Measurements from ENCODE around the gene URGCP.
A peak's percentile ranks its signal among the peaks of the same experiment; 100 is the strongest.

The URGCP gene

GRCh38 chr7:43906331-43907010 is at the start of gene URGCP:
Gene URGCP (minus strand): TSS chr7:43906596. CDS start chr7:43906575, 21 bp downstream.
- DNase-seq: peak; percentile 32

DNA sequence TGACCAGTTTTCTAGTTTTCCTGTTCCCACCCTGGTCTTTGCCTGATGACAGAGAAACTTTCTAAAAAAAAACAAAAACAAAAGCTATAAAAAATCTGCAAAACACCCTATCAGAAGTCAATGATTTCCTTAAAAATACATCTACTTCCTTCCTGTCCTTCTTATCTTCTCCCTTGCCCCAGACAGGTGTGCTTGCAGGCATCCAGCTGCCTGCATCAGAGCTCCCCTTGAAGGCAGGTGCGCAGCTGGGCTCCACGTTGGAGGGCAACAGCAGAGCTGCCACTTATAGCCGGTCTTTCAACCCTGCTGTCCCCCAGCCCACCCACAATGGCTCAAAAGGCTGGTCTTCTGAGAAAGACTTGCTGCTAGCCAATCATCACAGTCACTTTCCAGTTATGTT is 49.6 kb upstream of the URGCP start:
- DNase-seq: no peak

GRCh38 chr7:43954524-43955228 is 48.3 kb upstream of the URGCP start:
- peak; percentile 8 for DNase-seq

GRCh38 chr7:43953071-43953470 is 46.7 kb upstream of the URGCP start:
- DNase-seq: no peak

- no peak for DNase-seq
Observed at GRCh38 chr7:43952028-43952427, 45.6 kb upstream of the URGCP start.

DNA sequence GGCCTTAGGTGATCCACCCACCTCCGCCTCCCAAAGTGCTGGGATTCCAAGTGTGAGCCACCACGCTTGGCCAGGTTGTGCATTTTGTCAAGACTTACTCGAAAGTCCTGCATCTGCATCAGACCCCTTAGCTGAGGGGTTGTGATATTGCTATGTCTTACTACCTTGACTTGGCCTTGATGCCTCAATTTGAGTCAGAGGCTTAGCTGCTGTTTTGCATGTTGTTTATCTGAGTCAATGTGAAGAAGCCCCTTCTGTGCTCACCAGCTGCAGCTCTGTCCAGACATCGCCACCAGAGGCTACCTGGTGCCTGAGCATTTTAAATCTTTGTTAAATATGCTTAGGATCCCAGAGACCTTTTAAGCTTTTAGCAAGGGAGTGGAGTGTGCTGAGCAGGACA is 37.9 kb upstream of the URGCP start:
- no peak for DNase-seq

GRCh38 chr7:43943417-43944187 is 37.2 kb upstream of the URGCP start:
- no peak for DNase-seq

DNA sequence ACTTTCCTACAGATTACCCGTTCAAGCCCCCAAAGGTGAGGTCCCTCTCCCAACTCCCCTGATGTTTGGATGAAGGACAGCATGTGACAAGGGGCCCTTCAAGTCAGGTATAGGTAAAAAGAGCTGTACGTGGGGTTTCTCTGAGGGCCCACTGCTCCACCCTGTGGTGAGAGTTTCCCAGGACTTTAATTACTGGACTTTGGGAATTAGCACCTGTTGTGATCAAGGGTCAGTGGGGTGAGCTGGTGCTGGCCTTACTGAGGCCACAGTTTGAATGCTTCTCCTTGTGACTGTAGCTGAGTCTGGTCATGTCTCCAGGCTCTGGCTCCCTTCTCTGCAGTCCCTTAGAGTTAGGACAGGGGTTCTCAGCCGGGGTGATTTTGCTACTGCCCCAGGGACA is 36.6 kb upstream of the URGCP start:
- no peak for DNase-seq

DNA sequence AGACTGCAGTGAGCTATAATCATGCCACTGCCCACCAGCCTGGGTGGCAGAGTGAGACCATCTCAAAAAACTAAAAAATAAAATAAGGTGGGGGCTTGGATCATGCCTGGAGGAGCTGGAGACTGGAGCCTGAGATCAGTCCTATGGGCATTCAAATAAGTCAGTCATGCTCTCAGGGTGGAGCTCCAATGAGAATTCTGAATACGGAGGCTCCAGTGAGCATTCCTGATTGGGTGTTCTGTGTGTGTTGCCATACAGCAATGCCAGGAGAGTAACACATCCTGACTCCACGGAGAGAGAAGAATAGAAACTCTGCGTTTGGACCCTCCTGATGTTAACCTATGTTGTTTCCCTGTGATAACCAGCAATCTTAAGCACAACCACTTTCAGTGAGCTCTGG is 35.9 kb upstream of the URGCP start:
- DNase-seq: no peak

- DNase-seq: no peak
Observed at GRCh38 chr7:43938892-43939482, 32.6 kb upstream of the URGCP start.

DNA sequence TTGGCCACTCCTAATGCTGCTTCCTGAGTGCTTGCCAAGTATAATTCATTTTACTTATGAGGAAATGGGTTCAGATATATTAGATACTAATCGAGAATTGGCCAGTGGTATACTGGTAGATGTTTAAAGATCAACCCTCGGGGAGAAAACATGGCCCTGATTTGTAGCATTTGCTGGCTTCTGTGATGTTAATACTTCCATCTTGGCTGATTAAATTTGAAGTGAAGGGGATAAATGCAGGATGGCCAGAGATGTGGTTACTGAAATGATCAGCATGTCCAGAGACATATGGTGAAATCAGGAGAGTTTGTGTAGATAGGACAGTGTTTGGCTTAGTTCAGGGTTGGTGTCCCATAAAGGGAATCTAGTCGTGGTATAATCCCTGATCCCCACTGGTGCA is 31.0 kb upstream of the URGCP start:
- no peak for DNase-seq

DNA sequence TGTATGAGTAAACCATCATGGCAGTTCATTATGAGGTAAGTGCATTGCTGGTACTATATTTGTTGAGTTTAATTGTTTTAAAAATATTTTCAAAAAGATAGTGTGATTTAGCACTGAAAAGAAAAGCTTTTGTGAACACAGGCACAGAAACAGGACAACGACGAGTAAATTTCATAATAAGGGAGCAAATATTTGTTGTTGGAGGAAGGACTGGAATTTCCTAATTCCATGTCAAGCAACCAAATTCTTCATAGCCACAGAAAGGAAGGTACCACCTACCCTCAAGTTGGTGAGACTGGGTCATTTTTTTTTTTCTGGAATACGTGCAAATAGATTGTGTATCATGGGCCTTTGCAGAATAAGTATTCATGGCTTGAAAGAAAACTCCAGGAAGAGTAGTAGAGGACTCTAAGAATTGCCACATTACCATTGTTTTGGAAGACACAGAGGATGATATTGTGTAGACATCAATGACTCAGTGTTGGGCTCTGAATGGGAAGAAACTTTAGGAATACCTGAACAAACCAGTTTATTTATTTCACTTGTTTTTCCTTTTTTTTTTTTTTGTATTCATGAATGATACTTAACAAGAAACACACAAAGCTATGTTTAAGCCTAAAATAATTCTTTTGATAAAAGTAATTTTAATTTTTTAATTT is 27.6 kb upstream of the URGCP start:
- DNase-seq: no peak

- no peak for DNase-seq
Observed at GRCh38 chr7:43931346-43931745, 24.9 kb upstream of the URGCP start.

GRCh38 chr7:43929529-43930457 is 23.4 kb upstream of the URGCP start:
- no peak for DNase-seq

DNA sequence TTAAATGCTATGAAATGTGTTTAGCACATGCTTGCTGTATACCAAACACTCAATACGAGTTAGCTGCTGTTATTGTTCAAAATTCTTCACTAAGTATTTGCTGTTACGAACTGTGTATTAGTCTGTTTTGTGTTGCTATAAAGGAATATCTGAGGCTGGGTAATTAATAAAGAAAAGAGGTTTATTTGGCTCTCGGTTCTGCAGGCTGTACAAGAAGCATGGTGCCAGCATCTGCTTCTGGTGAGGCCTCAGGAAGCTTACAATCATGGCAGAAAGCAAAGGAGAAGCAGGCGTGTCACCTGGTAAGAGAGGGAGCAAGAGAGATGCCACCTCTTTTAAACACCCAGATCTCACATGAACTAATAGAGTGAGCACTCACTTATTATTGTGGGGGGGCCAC is 21.4 kb upstream of the URGCP start:
- DNase-seq: no peak

GRCh38 chr7:43926798-43927123 is 20.4 kb upstream of the URGCP start:
- no peak for DNase-seq

DNA sequence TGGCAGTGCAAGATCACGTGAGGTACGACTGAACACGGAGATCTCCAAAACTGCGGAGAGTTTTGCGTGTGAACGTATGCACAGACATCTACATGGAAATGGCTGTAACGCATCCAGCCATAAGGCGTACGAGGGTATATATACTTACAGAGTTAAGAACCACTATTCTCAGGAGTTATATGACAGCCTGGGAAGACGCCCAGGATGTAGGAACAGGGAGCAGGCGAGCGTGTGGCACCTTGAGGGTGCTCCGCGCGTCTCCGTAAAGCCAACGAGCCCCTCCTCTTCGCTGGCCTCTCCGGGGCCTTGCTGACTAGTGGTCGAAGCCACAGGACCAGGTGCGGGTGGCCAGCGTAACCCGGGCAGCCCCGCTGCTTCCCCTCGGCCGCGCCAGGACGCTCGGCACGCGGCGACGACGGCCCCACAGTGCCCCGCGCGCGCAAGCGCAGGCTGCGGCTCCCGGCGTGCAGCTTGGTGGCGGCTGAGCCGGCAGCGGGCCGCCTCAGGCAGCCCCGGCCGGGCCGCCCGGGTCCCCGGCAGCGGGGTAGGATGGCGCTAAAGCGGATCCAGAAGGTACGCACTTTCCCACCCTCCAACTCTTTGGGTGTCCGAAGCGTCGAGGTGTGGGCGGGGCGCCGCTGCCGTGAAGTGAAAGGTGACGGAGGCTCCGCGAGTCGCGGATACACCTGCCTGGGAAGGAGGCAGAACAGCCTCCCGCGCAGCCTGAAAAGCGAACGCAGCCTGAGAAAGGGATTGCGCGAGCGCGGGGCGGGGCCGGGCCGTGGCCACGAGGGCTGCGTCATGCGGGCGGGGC is 19.8 kb upstream of the URGCP start, which contains the start of gene UBE2D4:
Gene UBE2D4 (plus strand): TSS at position 453 of the 814 bp plus-strand sequence. CDS start 97 bp downstream, at position 550.
- peak; percentile 84 for DNase-seq

- no peak for DNase-seq
Observed at GRCh38 chr7:43922726-43923125, 16.3 kb upstream of the URGCP start.

- DNase-seq: no peak
Observed at GRCh38 chr7:43921423-43921822, 15.0 kb upstream of the URGCP start.

- DNase-seq: no peak
Observed at GRCh38 chr7:43915907-43916306, 9.5 kb upstream of the URGCP start.

DNA sequence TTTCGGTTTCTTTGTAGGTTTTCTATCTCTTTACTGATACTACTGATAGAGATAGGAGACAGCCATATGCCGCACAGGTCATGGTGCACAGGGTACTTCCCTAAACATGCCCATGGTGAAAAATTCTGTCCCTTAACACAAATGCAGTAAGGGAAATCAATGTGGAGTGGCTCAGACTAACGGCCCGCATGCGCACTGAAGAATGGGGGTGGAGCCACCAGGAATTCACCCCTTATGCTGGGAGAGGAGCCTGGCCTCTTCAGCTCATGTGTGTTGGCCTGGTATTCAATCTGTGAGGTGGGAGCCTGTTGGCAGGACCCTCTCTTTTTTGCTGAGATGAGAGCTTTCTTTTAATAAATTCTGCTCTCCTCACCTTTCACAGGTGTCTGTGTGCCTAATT is 8.4 kb upstream of the URGCP start:
- no peak for DNase-seq

Measured in NCI-H2029 (cell line).